Activated naive CD8-positive, alpha-beta T cell treated with anti-CD3 and anti-CD28 coated beads for 36 hours (primary cell): ENCODE data around the gene PNPLA2. TPM values are rescaled to one million over a fixed set of nuclear protein-coding genes. Genes with fewer than 3 reads are reported as not detected.

ENCODE experiments used
- DNase-seq: peaks from one replicate; pipeline ENCODE4 v3.0.0; 2021
- H3K27ac Mint-ChIP-seq: one replicate; pipeline ENCODE4 v1.8.0; 2022; ENCODE audit warnings: mild to moderate bottlenecking, moderate library complexity, mixed read lengths
- H3K27me3 Mint-ChIP-seq: one replicate; pipeline ENCODE4 v1.8.0; 2022; ENCODE audit warnings: mild to moderate bottlenecking, mixed read lengths
- H3K36me3 Mint-ChIP-seq: one replicate; pipeline ENCODE4 v1.8.0; 2021; ENCODE audit warnings: mild to moderate bottlenecking, mixed read lengths
- H3K4me1 Mint-ChIP-seq: one replicate; pipeline ENCODE4 v1.8.0; 2021; ENCODE audit warnings: mixed read lengths
- H3K4me3 Mint-ChIP-seq: one replicate; pipeline ENCODE4 v1.8.0; 2022; ENCODE audit warnings: mild to moderate bottlenecking, moderate library complexity, mixed read lengths
- H3K9me3 Mint-ChIP-seq: one replicate; pipeline ENCODE4 v1.8.0; 2022; ENCODE audit warnings: mixed read lengths
- total RNA-seq, 2 experiments: library from RNA; stranded (reverse); gene quantifications; one replicate each; pipeline ENCODE4 v1.2.3, GENCODE V29; 2021

PNPLA2 gene
- total RNA-seq, 2 experiments from 2014 or later = 32.7 to 34.7 TPM

DNA sequence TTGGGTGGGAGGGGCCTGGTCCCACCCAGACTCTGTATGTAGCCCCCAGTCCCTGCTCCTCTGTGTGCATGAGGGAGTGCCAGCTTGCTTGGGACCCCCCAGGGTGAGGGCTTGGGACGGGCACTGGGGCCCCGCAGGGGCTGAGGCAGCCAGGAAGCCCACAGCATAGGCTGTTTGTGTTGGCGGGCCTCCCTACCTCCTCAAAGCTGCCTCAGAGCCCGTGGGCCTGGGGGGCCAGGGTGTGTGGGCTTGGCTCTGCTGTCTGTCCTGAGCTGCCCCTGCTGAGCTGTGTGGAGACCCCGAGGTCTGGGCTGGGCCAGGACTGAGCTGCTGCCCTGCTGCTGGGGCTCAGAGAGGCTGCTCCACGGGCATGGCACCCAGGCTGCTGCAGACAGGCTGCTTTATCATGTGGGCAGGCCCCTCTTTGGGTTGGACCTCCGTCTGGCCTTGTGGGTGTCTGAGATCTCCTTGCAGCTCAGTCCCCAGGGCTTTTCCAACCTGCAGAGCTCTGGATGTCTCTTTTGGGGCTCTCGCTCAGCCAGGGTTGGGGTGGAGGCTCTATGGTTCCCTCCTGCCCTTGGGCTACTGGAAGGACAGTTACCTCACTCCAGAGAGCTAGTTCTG, 27.3 kb downstream of the PNPLA2 start:
- H3K36me3 Mint-ChIP-seq = no peaks in the 10 kb centered on the region
- no peaks in the 10 kb centered on the region for H3K27me3 Mint-ChIP-seq
- DNase-seq = no peak
- peaks cover 15% of the 10 kb centered on the region for H3K4me1 Mint-ChIP-seq
- no peak overlapping the region for H3K27ac Mint-ChIP-seq
- H3K9me3 Mint-ChIP-seq = no peaks in the 10 kb centered on the region
- H3K4me3 Mint-ChIP-seq = no peak overlapping the region

DNA sequence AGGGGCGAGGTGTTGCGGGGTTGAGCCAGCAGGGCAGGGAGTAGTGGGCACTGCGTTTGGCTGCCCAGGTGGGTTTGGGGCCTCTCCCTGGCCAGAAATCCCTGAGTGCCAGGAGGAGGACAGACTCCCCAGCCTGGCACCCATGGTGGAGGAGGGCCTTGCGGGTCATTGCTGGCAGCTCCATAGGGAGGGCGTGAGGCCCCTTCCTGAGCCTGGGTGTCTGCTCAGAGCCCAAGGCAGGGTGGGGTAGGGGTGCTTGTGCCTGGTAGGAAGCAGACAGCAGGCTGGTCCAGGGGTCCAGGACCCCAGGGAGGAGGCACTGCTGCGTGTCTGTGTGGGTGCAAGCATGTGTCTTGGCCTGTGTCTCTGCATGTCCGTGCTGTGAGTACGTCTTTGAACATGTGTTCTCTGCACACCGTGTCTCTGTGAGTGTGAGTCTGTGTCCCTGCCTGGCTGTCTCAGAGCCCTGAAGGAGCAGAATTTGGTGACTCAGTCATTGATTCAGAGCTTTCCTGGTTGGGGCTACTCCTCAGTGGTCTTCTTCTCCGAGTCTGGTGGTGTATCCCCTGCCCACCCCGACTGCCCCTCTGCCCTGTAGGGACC, 27.9 kb downstream of the PNPLA2 start:
- Mint-ChIP-seq H3K36me3 (no peaks in the 10 kb centered on the region), H3K27me3 (no peaks in the 10 kb centered on the region), H3K4me3 (no peak overlapping the region), H3K4me1 (peaks cover 12% of the 10 kb centered on the region), H3K27ac (no peak overlapping the region), H3K9me3 (no peaks in the 10 kb centered on the region)
- no peak for DNase-seq

DNA sequence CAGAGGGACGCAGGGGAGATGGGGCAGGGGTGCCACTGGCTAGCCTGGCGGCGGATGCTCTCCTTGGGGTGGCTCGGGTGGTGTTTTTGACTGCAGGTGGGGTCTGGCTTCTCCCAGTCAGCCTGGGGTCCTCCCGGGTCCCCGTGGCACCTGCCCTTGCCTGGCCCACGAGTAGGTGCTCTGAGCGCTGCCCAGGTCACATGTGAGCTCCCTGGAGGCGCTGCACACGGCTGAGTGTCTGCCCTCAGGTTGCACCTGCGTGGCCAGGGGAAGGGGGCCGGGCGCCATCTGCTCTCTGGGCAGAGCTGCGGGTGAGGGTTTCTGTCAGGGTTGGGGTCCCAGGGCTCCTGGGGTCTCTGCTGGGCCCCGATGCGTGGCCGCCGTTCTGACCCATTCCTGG, 29.2 kb downstream of the PNPLA2 start:
- no peak overlapping the region for H3K27ac Mint-ChIP-seq
- H3K36me3 Mint-ChIP-seq = no peaks in the 10 kb centered on the region
- H3K4me3 Mint-ChIP-seq = no peak overlapping the region
- H3K4me1 Mint-ChIP-seq = peaks cover 12% of the 10 kb centered on the region
- H3K27me3 Mint-ChIP-seq = no peaks in the 10 kb centered on the region
- H3K9me3 Mint-ChIP-seq = no peaks in the 10 kb centered on the region
- no peak for DNase-seq

DNA sequence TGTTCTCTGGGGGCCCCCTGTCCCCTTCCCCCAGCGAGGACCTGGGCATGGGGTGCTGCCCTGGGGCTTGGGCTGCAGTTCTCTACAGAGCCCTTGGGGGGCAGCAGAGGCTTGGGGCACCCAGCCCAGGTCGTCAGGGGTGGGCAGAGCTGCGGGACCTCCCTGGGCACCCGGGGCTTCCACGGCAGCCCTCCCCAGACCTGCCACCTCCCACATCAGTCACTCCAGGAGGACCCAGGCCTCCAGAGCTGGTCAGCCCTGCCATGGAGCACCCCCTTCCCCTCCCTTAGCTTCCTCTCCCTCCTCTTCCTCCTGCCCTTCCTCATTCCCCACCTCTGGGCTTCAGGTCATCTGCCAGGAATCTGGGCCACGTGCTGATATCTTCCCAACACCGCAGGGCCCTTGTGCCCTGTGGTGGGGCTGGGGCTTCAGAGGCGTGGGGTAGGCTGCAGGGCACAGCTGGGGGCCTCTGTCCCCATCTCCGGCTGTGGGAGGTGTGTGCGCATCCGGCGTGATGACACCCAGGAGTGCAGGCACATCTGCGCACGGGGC, 29.7 kb downstream of the PNPLA2 start:
- Mint-ChIP-seq H3K36me3 (no peaks in the 10 kb centered on the region), H3K4me1 (peaks cover 10% of the 10 kb centered on the region), H3K4me3 (peak overlapping the region; percentile 42), H3K27ac (no peak overlapping the region), H3K27me3 (no peaks in the 10 kb centered on the region), H3K9me3 (no peaks in the 10 kb centered on the region)
- DNase-seq = peak; percentile 72

DNA sequence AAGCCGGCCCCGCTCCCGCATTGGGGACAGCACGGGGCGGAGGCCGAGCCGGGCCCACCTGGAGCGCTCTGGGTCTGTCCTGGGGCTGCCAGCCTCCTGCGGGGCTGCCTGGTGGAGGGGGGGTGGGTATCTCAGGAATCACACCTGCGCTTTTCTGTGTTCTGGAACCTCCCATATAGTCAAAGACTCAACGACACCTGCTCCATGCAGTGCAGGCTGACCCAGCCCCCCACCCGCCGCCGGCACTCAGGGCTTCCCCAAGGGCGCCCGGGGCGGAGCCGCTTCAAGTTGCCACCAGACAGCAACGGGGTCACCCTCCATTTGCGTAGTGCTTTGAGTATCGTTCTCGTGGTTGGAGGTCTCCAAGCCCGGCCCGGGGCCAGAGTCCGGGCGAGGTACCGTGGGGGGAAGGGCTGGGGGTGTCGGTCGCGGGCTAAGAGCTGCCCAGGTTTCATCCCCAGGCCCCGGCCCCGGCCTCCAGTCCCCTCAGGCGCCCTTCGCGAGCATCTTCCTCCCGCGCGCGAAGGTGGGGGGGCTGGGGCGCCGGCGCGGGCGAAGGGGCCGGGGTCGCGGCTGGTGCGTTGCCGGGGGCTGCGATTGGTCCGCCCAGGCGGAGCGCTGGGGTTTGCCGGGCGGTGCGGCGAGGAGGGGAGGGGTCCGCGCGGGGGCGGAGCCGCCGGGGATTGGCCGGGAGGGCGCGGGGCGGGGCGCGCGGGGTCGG, 30.6 kb downstream of the PNPLA2 start:
- no peak for DNase-seq
- Mint-ChIP-seq H3K9me3 (no peaks in the 10 kb centered on the region), H3K4me3 (peak overlapping the region; percentile 73), H3K36me3 (no peaks in the 10 kb centered on the region), H3K4me1 (peaks cover 4% of the 10 kb centered on the region), H3K27ac (no peak overlapping the region), H3K27me3 (no peaks in the 10 kb centered on the region)

DNA sequence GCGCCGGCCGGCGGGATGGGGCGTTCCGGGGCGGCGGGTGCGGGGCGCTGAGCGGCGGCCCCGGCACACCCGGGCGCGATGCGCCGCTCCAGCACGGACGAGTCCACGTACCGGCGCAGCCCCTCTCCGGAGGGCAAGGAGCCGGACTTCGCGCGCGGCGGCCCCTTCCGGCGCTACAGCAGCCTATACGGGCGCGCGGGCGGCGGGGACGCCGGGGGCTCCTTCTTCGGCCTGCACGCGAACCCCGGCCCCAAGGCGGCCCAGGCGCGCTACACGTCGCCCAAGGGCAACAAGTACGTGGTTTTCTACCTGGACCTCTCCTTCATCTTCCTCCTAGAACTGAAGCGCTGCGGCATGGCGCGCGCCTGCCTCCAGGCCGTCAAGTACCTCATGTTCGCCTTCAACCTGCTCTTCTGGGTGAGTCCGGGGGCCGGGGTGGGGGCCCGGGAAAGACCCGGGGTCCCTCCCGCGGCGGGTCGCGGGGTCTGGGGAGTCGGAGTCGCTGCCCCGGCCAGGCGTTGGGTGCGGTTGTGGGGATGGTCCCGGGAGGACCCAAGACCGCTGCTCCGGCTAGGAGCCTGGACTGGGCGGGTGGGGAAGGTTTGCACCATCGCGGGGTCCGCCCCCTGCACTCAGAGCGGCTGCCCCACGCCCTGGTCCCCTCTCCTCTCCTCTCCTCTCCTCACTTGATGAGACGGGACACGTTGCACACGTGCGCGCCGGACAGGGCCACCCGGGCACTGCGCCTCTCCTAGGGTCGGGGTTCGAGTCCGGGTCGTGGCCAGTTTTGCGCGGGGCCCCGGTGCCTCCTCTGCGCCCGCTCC, 31.4 kb downstream of the PNPLA2 start:
- Mint-ChIP-seq H3K36me3 (no peaks in the 10 kb centered on the region), H3K27ac (no peak overlapping the region), H3K4me3 (peak overlapping the region; percentile 45), H3K4me1 (peaks cover 4% of the 10 kb centered on the region), H3K27me3 (no peaks in the 10 kb centered on the region), H3K9me3 (no peaks in the 10 kb centered on the region)
- no peak for DNase-seq

DNA sequence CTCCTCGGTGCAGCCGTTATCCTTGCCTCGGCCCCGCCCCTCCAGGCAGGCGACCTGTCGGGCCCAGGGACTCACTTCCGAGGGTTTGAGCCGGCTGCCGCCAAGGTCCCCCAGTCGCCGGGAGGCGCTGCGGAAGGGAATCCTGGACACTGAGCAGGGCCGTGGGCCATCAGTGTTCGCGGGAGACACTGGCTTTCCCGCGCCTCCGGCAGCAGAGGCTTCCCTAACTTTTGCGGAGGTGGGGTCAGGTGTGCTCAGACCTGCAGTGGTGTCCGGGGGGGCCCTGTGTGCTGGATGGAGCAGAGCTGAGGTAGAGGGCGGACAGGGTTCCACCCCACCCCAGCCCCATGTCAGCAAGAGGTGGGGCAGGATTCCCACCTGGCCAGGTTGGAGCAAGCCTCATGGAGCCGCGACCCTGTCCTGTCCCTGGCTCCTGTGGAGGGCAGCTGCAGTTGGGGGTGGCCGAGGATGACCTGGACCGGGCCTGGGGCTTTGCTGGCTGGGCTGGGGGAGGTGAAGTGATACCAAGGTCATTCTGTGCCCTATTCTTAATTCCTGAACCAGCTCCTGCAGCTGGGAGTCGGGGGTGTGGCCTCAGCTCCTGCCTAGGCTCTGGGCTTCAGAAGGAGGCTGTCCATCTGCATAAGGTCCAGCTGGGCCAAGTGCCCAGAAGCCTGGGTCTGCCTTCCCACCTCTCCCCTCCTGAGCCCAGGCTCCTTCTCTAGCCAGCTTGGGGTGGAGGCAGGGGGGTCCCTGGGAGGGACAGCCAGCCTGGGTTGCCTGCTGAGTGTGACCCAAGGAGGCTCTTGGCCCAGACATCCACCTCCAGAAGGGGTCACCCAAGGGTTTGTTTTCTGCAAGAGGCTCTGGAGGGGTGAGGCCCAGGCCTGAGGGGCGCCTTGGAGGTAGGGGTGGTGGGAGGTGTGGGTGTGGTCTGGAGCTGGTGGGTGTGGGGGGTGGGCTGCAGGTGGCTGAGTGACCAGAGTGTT, 32.4 kb downstream of the PNPLA2 start:
- Mint-ChIP-seq H3K36me3 (no peaks in the 10 kb centered on the region), H3K4me3 (no peak overlapping the region), H3K27me3 (no peaks in the 10 kb centered on the region), H3K4me1 (peaks cover 4% of the 10 kb centered on the region), H3K27ac (no peak overlapping the region), H3K9me3 (no peaks in the 10 kb centered on the region)
- no peak for DNase-seq

DNA sequence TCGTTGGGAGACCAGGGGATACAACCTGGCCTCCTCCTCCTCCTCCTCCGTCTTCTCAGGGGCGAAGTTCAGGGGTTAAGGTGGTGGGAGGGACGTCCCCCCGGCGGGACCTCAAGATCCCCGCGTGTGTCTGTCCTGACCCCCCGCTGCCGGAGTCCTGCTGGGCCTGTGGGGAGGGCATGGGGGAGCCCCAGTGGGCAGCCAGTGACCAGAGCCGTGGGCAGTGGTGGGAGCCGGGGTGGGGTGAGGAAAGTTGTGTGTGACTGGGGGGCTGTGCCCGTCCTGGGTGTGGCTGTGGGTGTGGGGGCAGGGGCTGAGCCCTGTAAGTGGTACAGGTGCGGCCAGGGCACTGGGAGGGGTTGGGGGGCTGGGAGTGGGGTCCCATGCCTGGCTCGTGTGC, 34.0 kb downstream of the PNPLA2 start:
- DNase-seq = no peak
- Mint-ChIP-seq H3K36me3 (no peaks in the 10 kb centered on the region), H3K27ac (no peak overlapping the region), H3K4me1 (peaks cover 4% of the 10 kb centered on the region), H3K9me3 (no peaks in the 10 kb centered on the region), H3K4me3 (no peak overlapping the region), H3K27me3 (no peaks in the 10 kb centered on the region)

DNA sequence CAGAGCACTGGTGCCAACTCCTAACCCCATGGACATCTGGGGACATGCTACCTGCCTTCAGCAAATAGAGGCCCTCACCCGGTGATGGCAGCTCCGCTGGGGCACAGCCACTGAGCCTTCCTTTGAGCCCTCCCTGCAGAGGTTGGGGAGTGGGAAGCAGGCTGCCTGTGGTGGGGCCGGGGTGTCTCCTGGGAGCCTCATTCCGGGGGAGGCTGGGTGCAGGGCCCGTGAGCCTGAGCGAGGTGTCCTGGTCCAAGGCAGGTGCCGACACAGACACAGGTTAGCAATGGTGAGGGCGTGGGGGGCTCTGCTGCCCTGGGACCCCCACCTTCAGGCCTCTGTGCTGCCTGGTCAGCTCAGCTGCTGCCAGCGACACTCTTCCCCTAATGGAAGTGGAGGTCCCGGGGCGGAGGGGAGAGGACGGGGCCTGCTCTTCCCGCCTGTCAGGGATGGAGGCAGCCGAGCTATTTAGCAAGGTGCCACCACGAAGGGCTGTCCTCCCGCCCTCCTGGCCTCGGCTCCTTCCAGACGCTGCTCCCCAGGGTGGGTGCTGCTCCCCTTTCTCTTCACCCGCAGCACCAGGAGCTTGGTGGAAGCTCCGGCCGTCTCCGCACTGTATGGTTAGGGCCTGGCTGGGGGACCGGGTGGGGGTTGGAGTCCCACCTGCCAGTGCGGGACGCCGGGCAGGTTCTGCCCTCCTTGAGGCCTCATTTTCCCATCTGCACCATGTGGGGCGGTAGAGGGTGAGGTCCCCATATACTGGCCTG, 35.2 kb downstream of the PNPLA2 start:
- H3K27me3 Mint-ChIP-seq = no peaks in the 10 kb centered on the region
- no peaks in the 10 kb centered on the region for H3K4me1 Mint-ChIP-seq
- no peak overlapping the region for H3K4me3 Mint-ChIP-seq
- DNase-seq = no peak
- H3K27ac Mint-ChIP-seq = no peak overlapping the region
- no peaks in the 10 kb centered on the region for H3K9me3 Mint-ChIP-seq
- no peaks in the 10 kb centered on the region for H3K36me3 Mint-ChIP-seq

DNA sequence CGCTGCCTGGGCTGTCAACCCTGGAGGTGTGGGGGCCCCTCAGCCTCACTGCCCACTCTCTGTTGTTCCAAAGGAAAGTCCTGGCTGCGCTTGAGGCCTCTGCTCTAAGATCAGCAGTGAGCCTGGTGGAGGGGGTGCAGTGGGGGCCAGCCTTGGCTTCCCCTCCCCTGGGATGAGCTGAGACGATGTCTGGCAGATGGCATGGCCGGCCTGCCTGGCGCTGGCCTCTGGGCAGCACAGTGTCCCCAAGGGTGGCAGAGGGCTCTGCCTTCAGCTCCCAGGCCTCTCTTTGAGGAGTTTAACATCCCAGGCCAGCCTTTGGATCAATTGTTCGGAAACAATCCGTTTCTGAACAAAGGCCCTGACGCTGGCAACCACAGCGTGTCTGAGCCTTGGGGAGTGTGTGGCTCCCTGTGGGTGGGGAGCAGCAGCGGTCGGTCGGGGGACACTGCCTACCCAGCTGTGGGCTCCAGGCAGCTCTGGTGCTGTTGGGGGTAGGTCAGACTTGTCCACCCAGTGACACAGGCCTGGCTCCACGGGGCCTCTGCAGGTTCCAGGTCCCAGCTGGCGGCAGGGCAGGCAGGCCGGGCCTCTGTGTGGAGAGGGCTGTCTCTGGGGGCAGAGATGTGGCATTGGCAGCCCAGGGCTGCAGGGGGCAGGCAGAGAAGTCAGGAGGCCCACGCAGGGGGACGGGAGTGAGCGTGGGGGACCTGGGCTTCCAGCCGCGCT, 36.1 kb downstream of the PNPLA2 start:
- no peak for DNase-seq
- Mint-ChIP-seq H3K4me1 (peaks cover 2% of the 10 kb centered on the region), H3K4me3 (no peak overlapping the region), H3K27me3 (no peaks in the 10 kb centered on the region), H3K27ac (no peak overlapping the region), H3K9me3 (no peaks in the 10 kb centered on the region), H3K36me3 (no peaks in the 10 kb centered on the region)

DNA sequence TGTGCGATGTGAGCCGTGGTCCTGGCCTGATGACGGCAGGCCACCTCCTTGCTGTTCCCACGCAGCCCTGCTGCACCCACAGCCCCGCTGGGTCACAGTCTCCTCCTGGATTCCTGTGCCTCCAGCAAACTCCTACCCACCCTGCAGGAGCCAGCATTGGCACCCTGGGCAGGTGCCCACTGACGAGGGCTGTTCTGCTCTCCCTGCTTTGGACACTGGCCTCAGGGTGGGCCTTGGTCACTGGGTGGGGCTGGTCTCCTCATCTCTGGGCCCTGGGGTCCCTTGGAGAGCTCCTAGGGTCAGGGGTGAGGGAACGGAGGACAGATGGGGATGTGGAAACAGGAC, 36.6 kb downstream of the PNPLA2 start:
- no peaks in the 10 kb centered on the region for H3K27me3 Mint-ChIP-seq

DNA sequence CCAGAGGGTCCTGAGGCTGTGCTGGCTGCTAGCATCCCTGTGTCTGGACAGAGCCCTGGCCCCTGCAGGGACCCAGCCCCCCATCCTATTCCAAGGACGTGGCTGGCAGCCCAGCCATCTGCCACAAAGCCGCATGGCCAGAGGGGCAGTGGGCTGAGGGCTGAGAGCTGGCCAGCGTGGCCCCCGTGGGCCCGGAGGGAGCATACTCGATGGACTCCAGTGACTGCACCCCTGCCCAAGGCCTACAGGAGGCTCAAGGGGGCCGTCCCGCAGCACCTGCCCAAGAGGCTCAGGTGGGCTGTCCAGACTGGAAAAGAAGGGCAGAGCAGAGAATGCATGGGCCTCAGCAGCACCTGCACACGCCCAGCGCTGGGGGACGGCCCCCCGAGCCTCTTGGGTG, 37.1 kb downstream of the PNPLA2 start:
- no peak for DNase-seq
- H3K27me3 Mint-ChIP-seq = no peaks in the 10 kb centered on the region
- H3K36me3 Mint-ChIP-seq = no peaks in the 10 kb centered on the region
- H3K4me1 Mint-ChIP-seq = peaks cover 2% of the 10 kb centered on the region
- no peaks in the 10 kb centered on the region for H3K9me3 Mint-ChIP-seq
- no peak overlapping the region for H3K4me3 Mint-ChIP-seq
- no peak overlapping the region for H3K27ac Mint-ChIP-seq

More for the DNA sequence above, 36.6 kb downstream of the PNPLA2 start:
- no peak for DNase-seq
- H3K4me1 Mint-ChIP-seq = peaks cover 2% of the 10 kb centered on the region
- H3K4me3 Mint-ChIP-seq = no peak overlapping the region
- no peaks in the 10 kb centered on the region for H3K36me3 Mint-ChIP-seq
- H3K9me3 Mint-ChIP-seq = no peaks in the 10 kb centered on the region
- no peak overlapping the region for H3K27ac Mint-ChIP-seq

DNA sequence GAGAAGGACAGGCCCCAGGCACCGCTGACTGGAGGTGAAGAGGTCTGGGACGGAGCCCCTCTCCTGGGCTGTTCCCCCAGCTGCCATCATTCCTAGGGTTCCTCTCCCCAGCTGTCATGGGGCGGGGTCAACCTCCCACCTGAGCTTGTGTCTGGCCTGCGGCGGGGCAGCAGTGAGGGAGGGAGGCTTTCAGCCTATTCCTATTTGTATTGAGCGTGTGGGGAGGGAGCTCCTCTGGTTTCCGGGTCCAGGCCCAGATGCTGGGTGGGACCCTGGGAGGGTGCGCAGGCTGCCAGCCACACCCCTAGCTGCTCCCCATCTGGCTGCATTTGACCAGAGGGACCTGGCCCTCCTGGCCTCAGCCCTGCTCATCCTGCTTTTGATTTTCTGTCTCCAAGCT, 37.7 kb downstream of the PNPLA2 start:
- Mint-ChIP-seq H3K9me3 (no peaks in the 10 kb centered on the region), H3K36me3 (no peaks in the 10 kb centered on the region), H3K27me3 (no peaks in the 10 kb centered on the region), H3K4me1 (peaks cover 2% of the 10 kb centered on the region), H3K27ac (no peak overlapping the region), H3K4me3 (no peak overlapping the region)
- no peak for DNase-seq
